Thoracic aorta (tissue), 2 donors: ENCODE results near the gene LMCD1. TPM values are rescaled to one million over a fixed set of nuclear protein-coding genes. Genes with fewer than 3 reads are reported as not detected.

Source experiments
- ATAC-seq: fragments of 150-250 bp; one replicate; pipeline ENCODE4 v1.8.0; 2017; ENCODE audit warnings: low read depth; ENCODE audit not compliant: insufficient number of reproducible peaks, low FRiP score
- DNase-seq: peaks from one replicate; pipeline ENCODE4 v3.0.0-alpha.2; 2020; ENCODE audit warnings: low spot score
- H3K27ac ChIP-seq, 2 donors: fragments of 200-600 bp; sonication (generic); 1 replicate in 1 of 2; 2 replicates in 1 of 2; pipeline ENCODE4 v1.5.1; 2016; ENCODE audit warnings: mild to moderate bottlenecking in 2 of 2, moderate library complexity in 2 of 2
- H3K27me3 ChIP-seq: fragments of 200-600 bp; sonication (generic); replicated peaks from 2 replicates; pipeline ENCODE4 v1.6.0; 2016; ENCODE audit warnings: mild to moderate bottlenecking; ENCODE audit not compliant: insufficient read depth
- H3K36me3 ChIP-seq: fragments of 200-600 bp; sonication (generic); one replicate; pipeline ENCODE4 v1.5.1; 2016
- H3K4me1 ChIP-seq, 2 donors: fragments of 200-600 bp; sonication (generic); 1 replicate in 1 of 2; 2 replicates in 1 of 2; pipeline versions ENCODE4 v1.5.1 to v1.6.0; 2016; ENCODE audit warnings: low read depth in 2 of 2, mild to moderate bottlenecking in 1 of 2; ENCODE audit not compliant: control insufficient read depth in 1 of 2
- H3K4me3 ChIP-seq: fragments of 200-600 bp; sonication (generic); 2 replicates; pipeline ENCODE4 v1.5.1; 2016; ENCODE audit warnings: mild to moderate bottlenecking
- H3K9me3 ChIP-seq: fragments of 200-600 bp; sonication (generic); 2 replicates; pipeline ENCODE4 v1.5.1; 2016
- CTCF ChIP-seq: fragments of 200-600 bp; sonication (generic); IDR thresholded peaks from one replicate; pipeline ENCODE4 v1.5.1; 2019; ENCODE audit warnings: antibody characterized with exemption
- total RNA-seq, 2 donors: library from RNA; depleted of rRNA; stranded (reverse); fragments of >200 nt; gene quantifications; one replicate each; pipeline versions ENCODE4 v1.1.0 to v1.2.3, GENCODE V29; 2016

The LMCD1 gene
- total RNA-seq, 2 donors from 2014 or later = 813 to 852 TPM

- peak overlapping the region in 1 of 2 donors; percentile 22 for H3K27ac ChIP-seq
- H3K27me3 ChIP-seq = no peaks in the 10 kb centered on the region
- no peaks in the 10 kb centered on the region for H3K9me3 ChIP-seq
- no peak overlapping the region for H3K4me3 ChIP-seq
- ATAC-seq = no peak
- no peak for DNase-seq
- TF ChIP-seq CTCF = no peak
- H3K36me3 ChIP-seq = peaks cover 86% of the 10 kb centered on the region
- peaks cover 10 to 85% of the 10 kb centered on the region in 2 donors for H3K4me1 ChIP-seq
Measured at GRCh38 chr3:8538913-8539312, 37.3 kb downstream of the LMCD1 start.

GRCh38 chr3:8539419-8539818, 37.8 kb downstream of the LMCD1 start:
- ATAC-seq (no peak), DNase-seq (no peak)
- peaks cover 10 to 82% of the 10 kb centered on the region in 2 donors for H3K4me1 ChIP-seq
- no peaks in the 10 kb centered on the region for H3K9me3 ChIP-seq
- peak overlapping the region in 1 of 2 donors; percentile 14 for H3K27ac ChIP-seq
- no peak overlapping the region for H3K4me3 ChIP-seq
- TF ChIP-seq CTCF = no peak
- peaks cover 87% of the 10 kb centered on the region for H3K36me3 ChIP-seq
- no peaks in the 10 kb centered on the region for H3K27me3 ChIP-seq

GRCh38 chr3:8540456-8540855, 38.8 kb downstream of the LMCD1 start:
- Histone ChIP-seq H3K27me3 (no peaks in the 10 kb centered on the region), H3K4me1 (peaks cover 10 to 72% of the 10 kb centered on the region in 2 donors), H3K9me3 (no peaks in the 10 kb centered on the region), H3K36me3 (peaks cover 86% of the 10 kb centered on the region), H3K27ac (peak overlapping the region; percentile 51 to 71), H3K4me3 (no peak overlapping the region)
- no peak for ATAC-seq
- DNase-seq = no peak
- TF ChIP-seq CTCF = no peak

- no peak for TF ChIP-seq CTCF
- ATAC-seq (no peak), DNase-seq (no peak)
- no peak overlapping the region for H3K4me3 ChIP-seq
- H3K27ac ChIP-seq = peak overlapping the region; percentile 51 to 71
- H3K9me3 ChIP-seq = no peaks in the 10 kb centered on the region
- no peaks in the 10 kb centered on the region for H3K27me3 ChIP-seq
- peaks cover 86% of the 10 kb centered on the region for H3K36me3 ChIP-seq
- peaks cover 10 to 68% of the 10 kb centered on the region in 2 donors for H3K4me1 ChIP-seq
Measured at GRCh38 chr3:8541486-8541885, 39.9 kb downstream of the LMCD1 start.

- Histone ChIP-seq H3K9me3 (no peaks in the 10 kb centered on the region), H3K27me3 (no peaks in the 10 kb centered on the region), H3K27ac (peak overlapping the region; percentile 51 to 71), H3K4me1 (peaks cover 10 to 63% of the 10 kb centered on the region in 2 donors), H3K4me3 (no peak overlapping the region), H3K36me3 (peaks cover 77% of the 10 kb centered on the region)
- ATAC-seq = no peak
- no peak for TF ChIP-seq CTCF
- no peak for DNase-seq
Measured at GRCh38 chr3:8542190-8543135, 40.8 kb downstream of the LMCD1 start.
